Measurements from ENCODE around the gene PTPDC1. TPM values are rescaled to one million over a fixed set of nuclear protein-coding genes. Genes with fewer than 3 reads are reported as not detected.
A peak's percentile ranks its signal among the peaks of the same experiment; 100 is the strongest.

The PTPDC1 gene
- total and polyA plus RNA-seq, 9 of the 15 experiments (the other 6 are each of a cell fraction or from before 2014, with no cell fraction given) = 1.1 to 8.1 (median 5.7) TPM

DNA sequence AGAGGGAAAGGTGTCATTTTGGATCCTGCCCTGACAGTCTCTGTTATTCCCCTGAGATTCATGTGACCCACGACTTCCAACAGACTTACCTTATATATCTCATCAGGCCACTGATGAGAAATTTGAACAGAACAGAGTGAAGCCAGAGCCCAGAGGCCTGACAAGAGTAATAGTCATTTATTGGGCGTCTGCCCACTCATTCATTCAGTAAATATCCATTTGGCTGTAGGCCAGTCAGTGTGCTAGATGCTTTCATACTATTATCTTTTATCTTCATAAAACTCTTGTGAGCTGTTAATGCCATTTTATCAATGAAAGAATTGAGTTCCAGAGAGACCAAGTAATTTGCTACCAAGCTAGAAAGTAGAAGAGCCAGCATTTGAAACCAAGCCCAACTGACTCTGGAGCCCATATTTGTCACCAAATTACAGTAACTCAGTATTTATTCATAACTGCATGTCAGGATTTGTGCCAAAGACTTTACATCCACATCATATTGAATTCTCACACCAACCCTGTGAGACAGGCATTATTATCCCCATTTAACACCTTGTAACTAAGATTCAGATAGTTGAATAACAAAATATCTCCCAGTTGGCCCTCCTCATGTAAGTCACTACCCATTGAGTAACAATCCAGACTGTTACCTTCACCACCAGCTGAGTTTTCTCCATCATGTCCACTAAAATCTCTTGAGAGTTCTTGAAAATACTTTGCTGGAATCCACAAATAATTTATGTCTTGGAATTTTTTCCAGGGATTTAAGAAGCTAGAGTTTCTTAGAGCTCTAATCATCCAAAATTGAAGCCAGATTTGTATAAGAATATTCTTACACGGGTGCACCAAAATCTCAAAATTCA is 2.5 kb downstream of the PTPDC1 start (continued):
- no peak for TF ChIP-seq SMARCC2 (IDR thresholded peaks at IDR 0.05; ENCODE audit: low read depth)
- TF ChIP-seq, protein P1, sequence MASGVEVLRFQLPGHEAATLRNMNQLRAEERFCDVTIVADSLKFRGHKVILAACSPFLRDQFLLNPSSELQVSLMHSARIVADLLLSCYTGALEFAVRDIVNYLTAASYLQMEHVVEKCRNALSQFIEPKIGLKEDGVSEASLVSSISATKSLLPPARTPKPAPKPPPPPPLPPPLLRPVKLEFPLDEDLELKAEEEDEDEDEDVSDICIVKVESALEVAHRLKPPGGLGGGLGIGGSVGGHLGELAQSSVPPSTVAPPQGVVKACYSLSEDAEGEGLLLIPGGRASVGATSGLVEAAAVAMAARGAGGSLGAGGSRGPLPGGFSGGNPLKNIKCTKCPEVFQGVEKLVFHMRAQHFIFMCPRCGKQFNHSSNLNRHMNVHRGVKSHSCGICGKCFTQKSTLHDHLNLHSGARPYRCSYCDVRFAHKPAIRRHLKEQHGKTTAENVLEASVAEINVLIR (CRISPR knock-in tag; IDR thresholded peaks at IDR 0.05) = no peak
- peak; percentile 8 for TF ChIP-seq MEIS2 (IDR thresholded peaks at IDR 0.05; ENCODE audit: partially characterized antibody)
- TF ChIP-seq, protein P2, sequence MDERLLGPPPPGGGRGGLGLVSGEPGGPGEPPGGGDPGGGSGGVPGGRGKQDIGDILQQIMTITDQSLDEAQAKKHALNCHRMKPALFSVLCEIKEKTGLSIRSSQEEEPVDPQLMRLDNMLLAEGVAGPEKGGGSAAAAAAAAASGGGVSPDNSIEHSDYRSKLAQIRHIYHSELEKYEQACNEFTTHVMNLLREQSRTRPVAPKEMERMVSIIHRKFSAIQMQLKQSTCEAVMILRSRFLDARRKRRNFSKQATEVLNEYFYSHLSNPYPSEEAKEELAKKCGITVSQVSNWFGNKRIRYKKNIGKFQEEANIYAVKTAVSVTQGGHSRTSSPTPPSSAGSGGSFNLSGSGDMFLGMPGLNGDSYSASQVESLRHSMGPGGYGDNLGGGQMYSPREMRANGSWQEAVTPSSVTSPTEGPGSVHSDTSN (CRISPR knock-in tag; IDR thresholded peaks at IDR 0.05; ENCODE audit: low read depth) = no peak
- TF ChIP-seq, protein P2 (tag; conservative IDR thresholded peaks at IDR 0.05; ENCODE audit: low read depth) = peak; percentile 51; the same call in 1 of the 2 replicates

All from K562 (cell line).